ENCODE results near the gene NT5C2.
"Not testable (repeated sequence)": the region's sequence is repeated elsewhere in the genome, so short reads cannot be mapped to it uniquely, and the experiment has no call there.

NT5C2 gene

DNA sequence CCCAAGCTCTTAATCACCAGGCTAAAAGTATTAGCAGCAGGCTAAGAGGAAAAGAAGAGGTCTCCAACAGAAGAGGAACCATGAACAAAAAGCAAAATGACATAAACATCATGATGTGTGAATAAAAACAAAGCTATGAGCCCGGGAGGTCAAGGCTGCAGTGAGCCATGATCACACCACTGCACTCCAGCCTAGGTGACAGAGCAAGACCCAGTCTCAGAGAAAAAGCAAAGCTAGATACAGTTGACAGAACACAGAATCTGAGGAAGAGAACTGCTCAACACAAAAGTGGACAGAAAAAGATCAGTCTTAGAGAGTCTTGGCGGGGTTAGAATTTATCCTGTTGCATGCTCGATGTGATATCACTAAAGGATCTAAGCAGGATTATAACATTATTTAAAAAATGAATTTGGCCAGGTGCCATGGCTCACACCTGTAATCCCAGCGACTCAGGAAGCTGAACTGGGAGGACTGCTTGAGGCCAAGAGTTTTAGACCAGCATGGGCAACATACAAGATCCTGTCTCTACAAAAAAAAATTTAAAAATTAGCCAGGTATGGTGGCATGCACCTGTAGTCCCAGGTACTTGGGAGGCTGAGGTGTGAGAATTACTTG lies 37.5 kb downstream of the NT5C2 start:
- DNase-seq, result no peak

DNA sequence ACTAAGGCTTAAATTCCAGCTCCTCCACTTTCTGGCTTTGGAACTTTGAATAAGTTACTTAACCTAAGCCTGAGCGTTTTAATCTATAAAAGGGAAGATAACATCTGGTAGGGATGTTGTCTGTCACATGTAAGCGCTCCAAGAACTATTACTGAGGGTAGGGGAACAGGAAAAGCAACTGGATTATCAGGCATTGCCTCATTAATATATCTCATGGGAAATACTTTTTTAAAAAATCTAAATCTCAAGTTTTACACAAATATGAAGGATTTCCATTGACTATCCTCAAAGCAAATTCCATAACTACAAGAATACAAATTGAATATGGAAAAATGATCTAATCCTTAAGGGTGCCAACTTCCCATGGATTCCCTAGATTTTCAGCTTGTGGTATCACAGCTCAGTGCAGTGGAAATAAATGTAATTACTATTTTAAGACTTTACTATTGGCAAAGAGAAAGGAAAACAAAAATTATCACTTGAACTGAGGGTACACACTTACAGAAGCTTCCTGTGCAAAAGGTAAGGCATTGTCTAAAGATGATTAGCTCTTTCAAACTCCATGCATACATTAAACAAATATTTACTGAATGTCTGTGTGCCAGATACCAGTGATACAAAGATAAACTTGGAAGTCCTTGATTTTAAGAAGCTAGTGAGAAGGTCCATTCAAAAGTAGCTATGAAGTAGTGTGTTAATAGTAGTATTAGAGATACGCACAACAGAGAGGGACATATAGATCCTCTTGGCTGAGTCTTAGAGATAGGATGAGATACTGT lies 38.4 kb downstream of the NT5C2 start:
- peak; percentile 21 for DNase-seq

DNA sequence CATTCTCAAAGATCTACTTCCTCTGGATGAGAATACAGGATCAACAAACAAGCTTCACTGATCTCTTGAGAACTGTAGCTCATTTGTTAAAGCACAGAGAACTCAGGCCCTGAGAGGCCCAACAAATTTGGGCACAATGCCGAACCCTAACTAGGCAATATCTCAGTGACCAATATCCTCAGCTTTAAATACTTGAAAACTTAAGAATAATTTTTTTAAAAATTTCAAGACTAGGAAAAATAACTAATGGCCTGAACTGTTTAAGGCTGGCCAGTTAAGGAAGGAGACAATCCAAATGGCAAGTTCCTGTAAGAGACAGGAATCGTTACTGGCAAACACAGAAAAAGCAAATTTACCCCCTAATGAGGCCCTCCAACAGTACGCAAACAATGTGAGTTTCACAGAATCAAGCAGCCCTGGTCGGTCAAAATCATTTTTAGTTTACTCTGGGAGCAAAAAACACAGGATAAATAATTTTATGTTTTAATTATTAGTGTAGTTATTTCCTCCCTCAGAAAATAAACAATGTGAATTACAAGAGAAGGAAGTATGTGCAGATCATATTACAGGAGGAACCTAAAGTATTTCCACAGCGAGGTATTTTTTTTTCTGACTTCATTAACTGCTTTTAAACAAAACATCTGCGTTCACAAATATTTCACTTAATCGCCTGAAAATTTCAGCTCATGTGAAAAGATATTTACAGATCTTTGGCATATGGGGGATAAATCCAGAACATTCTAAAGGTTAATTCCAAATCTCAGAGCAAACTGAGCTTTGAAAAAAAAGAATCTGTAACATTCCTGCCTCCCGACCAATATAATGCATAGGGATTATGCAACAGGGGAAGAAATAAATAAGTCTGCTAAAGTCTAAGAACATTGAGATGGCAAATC lies 39.5 kb downstream of the NT5C2 start:
- peak; percentile 30 for DNase-seq

DNA sequence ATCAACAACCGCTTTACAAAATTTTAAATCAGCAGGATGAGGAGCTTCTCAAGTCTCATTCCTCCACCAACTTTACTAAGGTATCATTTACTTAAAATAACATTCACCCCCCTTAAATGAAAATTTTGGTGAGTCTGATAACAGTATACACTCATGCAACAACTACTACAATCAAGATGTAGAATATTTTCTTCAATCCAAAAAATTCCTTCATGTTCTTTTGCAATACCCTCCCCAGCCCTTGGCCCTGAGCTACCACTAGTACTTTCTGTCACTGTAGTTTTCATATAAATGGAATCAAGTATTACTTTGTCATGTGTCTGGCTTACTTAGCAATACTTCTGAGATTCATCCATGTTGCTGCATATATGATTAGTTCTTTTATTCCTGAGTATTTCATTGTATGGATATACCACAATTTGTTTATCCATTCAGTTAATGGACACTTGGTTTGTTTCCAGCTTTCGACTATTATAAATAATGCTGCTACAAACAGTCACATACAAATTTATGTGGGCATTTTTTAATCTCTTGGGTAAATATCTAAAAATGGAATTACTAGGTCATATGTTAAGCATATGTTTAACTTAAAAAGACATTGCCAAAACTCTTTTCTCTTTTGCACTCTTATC lies 43.0 kb downstream of the NT5C2 start:
- no peak for DNase-seq

DNA sequence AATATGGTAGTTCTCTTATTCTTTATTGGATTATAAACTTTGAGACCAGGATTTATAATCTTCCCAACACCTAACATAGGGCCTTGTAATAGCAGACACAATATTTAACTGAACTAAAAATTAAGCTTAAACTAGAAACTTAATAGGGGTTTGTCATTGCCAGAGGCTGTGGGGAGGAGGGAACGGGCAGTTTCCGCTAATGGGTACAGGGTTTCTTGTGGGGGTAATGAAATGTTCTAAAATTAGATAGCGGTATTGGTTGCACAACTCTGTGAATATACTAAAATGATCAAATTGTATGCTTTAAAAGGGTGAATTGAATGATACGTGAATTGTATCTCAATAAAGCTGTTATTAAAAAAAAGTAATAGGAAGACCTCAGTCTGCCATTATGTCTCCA lies 45.4 kb downstream of the NT5C2 start:
- no peak for DNase-seq

DNA sequence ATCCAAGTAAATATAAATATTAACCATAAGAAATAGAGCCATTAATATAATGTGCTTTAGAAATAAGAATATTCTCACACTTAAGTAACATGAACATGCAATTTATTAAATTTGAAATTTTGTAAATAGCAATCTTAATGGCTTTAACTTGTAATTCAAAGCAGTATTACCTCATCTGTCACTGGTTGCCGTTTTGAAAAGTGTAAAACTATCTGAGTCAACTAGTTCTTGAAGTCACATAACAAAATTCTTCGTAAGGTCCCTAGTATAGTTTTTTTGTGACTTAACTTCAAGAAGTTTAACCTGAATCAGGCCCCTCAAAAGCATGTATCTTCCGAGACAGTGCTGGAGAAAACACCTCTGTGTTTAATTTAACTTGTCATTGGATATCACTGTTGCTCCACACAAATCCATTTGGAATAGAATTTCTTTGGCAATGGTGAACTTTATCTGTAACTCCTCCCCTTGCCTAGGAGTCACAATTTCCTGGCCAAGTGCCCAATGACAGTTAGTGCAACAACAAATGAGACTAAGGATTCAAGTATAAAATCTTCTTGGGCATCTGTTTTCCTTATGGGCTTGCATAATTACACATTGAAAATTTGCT lies 47.1 kb downstream of the NT5C2 start:
- peak; percentile 88 for DNase-seq

DNA sequence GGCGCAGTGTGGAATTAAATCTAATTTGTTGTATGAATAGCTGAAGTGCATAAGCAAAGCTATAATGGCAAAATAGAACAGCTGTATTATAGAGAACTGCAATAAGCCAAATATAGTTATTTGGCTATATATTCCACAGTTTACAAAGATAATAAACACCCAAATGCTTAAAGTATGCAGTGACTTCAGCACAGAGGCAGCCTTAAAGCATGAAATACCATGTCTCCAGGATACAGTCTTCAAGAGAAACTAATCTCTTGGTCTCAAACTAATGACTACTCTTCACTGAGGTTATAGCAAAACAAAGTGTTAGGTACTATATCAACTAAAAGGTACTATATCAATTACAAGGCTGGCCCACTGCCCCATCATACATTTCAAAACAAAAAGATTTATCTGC lies 48.0 kb downstream of the NT5C2 start:
- peak; percentile 65 for DNase-seq

DNA sequence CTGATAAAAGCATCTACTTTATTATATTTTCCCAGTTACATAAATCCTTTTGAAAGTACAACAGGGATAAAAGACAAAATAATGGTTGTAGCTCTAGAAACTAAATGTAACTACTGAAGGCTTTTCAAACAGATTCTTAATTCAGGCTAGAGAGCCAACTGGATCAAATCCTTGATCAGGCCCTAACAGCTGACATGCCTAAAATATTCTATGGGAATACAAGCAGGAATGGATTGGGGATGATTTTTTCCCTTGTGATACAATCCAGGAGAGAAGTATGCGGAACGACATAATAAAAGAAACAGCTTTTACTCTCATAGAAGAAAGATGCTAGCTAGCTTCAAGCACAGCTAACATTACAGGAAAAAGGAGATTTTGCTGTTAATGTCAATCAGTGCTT lies 49.0 kb downstream of the NT5C2 start:
- no peak for DNase-seq

DNA sequence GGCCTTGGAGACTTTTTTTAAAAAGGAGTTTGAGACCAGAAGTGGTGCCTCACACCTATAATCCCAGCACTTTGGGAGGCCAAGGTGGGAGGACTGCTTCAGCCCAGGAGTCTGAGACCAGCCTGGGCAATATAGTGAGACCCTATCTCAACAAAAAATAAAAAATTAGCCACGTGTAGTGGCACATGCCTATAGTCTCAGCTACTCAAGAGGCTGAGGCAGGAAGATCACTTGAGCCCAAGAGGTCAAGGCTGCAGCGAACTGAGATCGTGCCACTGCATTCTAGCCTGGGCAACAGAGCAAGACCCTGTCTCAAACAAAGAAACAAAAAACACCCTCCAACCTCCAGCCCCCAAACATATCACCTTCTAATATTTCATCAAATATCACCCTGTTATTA lies 49.4 kb downstream of the NT5C2 start:
- not testable (repeated sequence) for DNase-seq

DNA sequence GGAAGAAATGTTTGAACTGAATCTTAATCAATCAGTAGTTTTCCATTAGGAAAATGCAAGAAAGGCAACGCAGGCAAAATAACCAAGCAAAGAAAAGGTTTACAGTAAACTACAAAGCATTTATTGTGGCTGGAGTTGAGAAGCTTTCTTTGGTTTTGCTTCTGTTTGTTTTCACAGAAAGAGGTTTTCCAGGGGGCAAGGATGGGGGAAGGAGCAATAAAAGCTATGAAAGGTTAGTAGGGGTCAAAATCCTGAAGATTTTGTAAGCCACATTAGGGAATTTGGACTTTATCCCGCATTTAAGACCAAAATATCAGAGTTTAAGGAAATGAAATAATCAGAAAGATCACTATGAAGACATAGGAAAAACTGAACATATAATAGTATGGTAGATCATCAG lies 51.1 kb downstream of the NT5C2 start:
- DNase-seq, result no peak

DNA sequence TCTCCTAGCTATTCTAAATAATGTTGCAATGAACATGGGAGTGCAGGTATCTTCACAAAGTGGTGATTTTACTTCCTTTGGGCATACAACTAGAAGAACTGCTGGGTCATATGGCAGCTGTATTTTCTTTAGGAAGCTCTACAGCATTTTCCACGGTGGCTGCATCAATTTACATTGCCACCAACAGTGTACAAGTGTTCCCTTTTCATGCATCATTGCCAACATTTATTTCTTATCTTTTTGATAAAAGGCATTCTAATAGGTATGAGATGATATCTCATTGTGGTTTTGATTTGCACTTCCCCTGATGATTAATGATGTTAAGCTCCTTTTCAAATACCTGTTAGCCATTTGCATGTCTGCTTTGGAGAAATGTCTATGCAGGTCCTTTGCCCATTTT lies 52.6 kb downstream of the NT5C2 start:
- DNase-seq, result no peak

DNA sequence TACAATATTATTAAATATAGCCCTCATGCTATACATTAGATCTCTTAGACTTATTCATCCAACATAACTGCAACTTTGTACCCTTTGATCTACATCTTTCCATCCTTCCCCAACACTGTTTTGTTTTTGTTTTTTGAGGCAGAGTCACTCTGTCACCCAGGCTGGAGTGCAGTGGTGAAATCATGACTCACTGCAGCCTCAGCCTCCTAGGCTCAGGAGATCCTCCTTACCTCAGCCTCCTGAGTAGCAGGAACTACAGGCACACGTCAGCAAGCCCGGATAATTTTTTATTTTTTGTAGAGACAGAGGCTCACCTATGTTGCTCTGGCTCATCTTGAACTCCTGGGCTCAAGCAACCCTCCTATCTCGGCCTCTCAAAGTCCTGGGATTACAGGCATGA lies 53.3 kb downstream of the NT5C2 start:
- no peak for DNase-seq

DNA sequence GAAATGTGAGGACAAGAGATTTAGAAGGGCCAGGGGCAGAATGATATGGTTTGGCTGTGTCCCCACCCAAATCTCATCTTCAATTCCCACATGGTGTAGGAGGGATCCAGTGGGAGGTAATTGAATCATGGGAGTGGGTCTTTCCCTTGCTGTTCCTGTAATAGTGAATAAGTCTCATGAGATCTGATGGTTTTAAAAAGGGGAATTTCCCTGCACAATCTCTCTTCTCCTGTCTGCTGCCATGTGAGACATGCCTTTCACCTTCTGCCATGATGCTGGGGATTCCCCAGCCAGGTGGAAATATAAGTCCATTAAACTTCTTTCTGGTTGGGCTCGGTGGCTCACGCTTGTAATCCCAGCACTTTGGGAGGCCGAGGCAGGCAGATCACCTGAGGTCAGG lies 57.9 kb downstream of the NT5C2 start:
- not testable (repeated sequence) for DNase-seq

DNA sequence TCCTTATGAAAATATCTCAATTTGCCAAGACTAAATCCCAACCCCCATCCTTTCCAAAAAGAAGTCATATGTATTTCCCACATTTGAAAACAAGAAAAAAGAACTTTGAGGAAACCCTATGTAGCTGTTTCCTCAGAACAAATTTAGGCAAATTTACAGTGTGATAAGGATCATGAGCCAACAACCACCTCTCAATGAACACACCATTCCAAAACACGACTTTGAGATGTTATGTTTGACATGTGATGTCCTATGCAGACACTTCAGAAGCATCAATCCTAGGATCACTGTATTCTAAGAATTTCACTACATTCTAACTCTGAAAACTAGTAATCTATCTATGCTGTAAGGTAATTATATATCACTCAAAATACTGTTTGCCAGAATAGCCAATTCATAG lies 62.2 kb downstream of the NT5C2 start:
- no peak for DNase-seq

DNA sequence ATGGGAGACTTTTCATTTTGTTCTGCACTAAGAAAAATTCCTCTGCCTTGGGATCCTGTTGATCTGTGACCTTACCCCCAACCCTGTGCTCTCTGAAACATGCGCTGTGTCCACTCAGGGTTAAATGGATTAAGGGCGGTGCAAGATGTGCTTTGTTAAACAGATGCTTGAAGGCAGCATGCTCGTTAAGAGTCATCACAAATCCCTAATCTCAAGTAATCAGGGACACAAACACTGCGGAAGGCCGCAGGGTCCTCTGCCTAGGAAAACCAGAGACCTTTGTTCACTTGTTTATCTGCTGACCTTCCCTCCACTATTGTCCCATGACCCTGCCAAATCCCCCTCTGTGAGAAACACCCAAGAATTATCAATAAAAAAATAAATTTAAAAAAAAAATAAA lies 62.9 kb downstream of the NT5C2 start:
- not testable (repeated sequence) for DNase-seq

DNA sequence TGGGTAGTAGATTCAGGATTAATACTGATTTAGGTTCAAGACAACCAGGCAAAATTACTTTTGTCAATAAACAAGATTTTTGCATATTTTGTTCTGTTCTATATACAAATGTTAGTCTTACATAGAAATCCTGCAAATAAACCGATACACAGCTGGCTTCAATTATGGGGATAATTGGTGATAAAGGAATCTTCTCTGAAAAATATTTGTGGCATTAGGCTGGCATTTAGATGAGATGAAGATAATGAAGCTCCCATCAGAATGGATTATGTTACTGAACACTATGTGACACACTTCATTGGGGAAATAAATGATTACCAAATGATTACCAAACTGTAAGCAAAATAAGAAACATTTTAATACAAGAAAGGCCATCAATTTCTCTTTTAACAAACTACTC lies 65.8 kb downstream of the NT5C2 start:
- peak; percentile 42 for DNase-seq

DNA sequence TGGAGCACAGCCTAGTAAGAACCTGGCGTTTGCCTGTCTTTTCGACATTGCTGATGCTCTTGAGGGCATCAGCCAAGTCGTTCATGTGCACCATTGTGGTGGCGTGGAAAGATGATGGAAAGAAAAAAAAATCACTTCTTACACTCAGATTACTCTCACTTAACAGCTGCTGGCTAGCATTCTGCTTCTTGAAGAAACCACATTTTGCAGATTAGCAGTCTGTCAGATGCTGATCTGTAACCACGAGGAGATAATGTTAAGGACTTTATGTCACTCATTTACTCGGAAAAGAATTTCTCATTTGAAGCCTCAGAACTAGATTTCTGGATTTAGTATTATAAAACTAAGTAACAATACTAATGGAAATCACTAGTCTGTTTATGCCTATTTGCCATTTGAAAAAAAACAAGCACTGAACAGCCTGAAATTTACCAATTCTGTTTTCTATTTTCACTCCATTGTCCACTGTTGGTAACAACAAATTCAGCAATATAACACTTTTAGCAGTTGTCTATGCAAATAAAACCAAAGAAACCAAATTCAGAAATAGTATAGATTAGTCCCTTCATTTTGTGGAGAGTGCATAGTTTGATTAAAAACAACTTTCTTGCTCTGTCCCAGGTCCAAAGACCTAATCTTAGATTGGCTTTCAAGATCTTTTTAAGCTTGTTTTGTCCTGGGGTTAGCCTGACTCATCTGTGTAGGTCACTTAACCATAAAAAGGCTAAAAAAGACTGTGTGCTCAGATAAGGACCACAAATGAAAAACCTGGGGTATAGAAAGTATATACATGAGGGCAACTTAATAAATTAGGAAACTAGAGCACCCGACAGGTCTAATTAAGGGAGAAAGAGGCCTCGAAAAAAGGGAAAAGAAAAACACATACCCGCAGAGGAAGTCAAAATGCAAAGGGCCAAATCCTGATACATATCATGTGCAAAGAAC lies 67.5 kb downstream of the NT5C2 start:
- no peak for DNase-seq

DNA sequence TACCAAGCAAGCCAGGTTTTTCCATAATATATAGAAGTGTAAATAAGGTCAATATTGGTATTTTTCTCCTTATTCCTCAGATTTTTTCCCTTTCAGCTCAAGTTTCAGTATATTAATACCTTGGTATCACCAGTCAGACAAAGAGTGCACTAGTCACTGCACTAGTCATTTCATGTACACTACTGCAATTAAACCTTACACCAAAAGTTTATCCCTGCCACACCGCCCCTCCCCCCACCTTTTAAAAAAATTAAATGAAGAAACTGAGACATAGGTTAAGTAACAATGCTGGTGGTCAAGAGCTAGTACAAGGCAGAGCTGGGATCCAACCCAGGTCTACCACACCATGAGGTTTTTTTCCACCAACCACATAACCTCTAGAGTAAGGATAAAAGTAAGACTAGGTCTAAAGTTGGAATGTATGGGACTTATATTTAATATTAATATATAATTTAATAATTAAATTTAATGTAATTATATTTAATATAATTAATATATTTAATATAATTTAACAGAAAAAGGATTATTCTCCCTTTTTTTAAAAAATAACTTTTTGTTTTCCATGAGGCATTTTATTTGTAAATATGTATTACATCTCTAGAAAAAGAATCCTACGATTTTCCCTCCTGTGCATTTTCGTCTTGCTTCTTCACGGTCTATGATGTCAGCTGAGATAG lies 68.5 kb downstream of the NT5C2 start:
- DNase-seq, result no peak

DNA sequence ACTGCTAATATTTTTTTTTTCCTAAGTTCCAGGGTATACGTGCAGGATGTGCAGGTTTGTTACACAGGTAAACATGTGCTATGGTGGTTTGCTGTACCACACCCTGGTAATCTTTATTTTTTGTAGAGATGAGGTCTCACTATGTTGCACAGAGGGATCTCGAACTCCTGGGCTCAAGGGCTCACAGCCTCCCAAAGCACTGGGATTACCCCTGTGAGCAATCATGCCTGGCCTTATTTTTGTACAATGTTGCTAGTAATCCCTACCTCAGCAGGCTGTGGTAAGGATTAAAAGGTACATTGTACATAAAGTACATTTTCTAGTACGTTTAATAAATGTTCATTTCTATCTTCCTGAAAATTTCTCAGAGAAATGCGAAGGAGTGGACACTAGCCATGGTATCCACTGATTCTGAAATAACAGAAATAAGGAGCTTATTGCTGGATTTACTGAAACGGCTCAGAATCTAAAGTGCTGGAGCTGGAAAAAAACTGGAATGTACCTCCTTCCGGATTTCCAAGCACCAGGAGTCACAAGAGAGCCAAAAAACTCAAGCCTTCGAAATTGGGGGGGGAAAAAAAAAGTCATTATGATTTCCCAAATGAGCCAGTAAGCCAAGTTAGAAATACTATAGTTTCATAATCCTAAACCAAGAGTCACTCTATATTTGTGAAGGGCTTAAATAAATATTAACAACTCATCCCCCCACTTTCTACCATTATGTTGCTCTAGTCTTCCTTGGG lies 69.6 kb downstream of the NT5C2 start:
- no peak for DNase-seq

All from fibroblast of skin of right biceps (primary cell).